ENCODE measurements around the gene RDH11. TPM values are rescaled to one million over a fixed set of nuclear protein-coding genes. Genes with fewer than 3 reads are reported as not detected.

Gene RDH11, protein sequence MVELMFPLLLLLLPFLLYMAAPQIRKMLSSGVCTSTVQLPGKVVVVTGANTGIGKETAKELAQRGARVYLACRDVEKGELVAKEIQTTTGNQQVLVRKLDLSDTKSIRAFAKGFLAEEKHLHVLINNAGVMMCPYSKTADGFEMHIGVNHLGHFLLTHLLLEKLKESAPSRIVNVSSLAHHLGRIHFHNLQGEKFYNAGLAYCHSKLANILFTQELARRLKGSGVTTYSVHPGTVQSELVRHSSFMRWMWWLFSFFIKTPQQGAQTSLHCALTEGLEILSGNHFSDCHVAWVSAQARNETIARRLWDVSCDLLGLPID
- 56.8 and 60.1 TPM in 2 replicates for total RNA-seq (2014; rRNA removed; shearing (Covaris generic))

DNA sequence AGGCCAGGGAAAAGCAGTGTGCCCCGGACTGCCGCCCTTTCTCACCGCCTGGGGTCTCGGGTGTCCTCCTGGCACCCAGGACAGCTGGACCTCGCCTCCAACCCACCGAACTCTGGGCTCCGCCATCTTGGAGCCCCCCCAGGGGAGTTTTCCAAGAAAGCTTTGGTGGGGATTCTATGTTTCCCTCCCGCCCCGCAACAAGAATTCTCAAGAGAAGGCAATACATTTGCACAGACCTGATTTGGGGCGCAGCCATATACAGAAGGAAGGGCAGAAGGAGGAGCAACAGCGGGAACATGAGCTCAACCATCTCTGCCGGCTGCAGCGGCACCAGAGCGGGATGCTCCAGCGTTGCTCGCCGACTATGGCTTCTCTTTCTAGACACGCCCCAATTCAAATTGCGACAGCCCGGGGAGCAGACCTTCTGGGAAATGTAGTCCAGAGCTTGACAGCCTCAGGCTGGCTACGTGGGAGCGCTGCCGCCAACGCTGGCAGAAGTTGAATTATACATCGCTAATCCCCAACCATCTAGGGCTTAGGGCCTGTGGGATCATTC is at the start of gene RDH11:
Gene RDH11 (minus strand): TSS at position 371 of the 556 bp plus-strand sequence. CDS start 61 bp downstream, at position 310.

DNA sequence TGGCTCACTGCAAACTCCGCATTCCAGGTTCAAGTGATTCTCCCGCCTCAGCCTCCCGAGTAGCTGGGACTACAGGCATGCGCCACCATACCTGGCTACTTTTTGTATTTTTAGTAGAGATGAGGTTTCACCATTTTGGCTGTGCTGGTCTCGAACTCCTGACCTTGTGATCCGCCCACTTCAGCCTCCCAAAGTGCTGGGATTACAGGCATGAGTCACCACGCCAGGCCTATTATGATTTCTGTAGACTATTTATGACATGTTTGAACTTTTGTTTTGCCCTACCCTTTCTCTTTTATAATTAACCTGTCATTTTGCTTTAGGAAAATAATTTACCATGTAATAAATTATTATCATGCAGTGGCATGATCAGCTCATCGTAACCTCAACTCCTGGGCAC is 5.9 kb upstream of the RDH11 start, which contains the start of gene RDH12:
Gene RDH12 (plus strand): TSS at position 395 of the 400 bp plus-strand sequence. CDS start 20,757 bp downstream, outside the sequence.

GRCh38 chr14:67674480-67675218 is 20.9 kb downstream of the RDH11 start, which contains the start of gene VTI1B:
VTI1B (minus strand) TSS chr14:67674632; CDS start chr14:67674489, 143 bp downstream.

Small RNA genes within 50 kb of the gene (small RNA-seq; reads per million reads assigned to genes)
- not detected for gene AL049779.3
- not detected for gene RN7SL369P
- 0.54 reads per million, percentile 29 among the genes with 10 or more reads in this experiment for gene RNA5SP386

Other genes with a start within 250 kb of the RDH11 start
- 7.1 and 9.8 TPM in 2 replicates for gene TMEM229B, start 207.0 kb downstream of the RDH11 start, total RNA-seq (2014; rRNA removed; shearing (Covaris generic))
- gene PLEKHH1, start 162.5 kb downstream of the RDH11 start, total RNA-seq (2014; rRNA removed; shearing (Covaris generic)): 7.0 and 11.1 TPM in 2 replicates
- gene PIGH, start 95.5 kb downstream of the RDH11 start, total RNA-seq (2014; rRNA removed; shearing (Covaris generic)): 15.8 and 30.7 TPM in 2 replicates
- gene ARG2, start 75.8 kb downstream of the RDH11 start, total RNA-seq (2014; rRNA removed; shearing (Covaris generic)): 9.1 and 10.6 TPM in 2 replicates
- 33.8 and 42.4 TPM in 2 replicates for gene VTI1B, start 21.1 kb downstream of the RDH11 start, total RNA-seq (2014; rRNA removed; shearing (Covaris generic))
- gene RDH12, start 6.1 kb upstream of the RDH11 start, total RNA-seq (2014; rRNA removed; shearing (Covaris generic)): not detected in 2 replicates
- gene ZFYVE26, start 120.8 kb upstream of the RDH11 start, total RNA-seq (2014; rRNA removed; shearing (Covaris generic)): 11.7 and 17.3 TPM in 2 replicates
- gene RAD51B, start 124.0 kb upstream of the RDH11 start, total RNA-seq (2014; rRNA removed; shearing (Covaris generic)): 6.5 and 10.7 TPM in 2 replicates

All from A375 (cell line).